ENCODE data around the gene KRTAP19-8.
A peak's percentile ranks its signal among the peaks of the same experiment; 100 is the strongest.

Gene KRTAP19-8

GRCh38 chr21:31038376-31038775 is at the start of gene KRTAP19-8:
TSS of gene KRTAP19-8 (minus strand) at chr21:31038476. CDS start at chr21:31038443, 33 bp downstream.
- DNase-seq (ENCODE audit: low spot score): no peak

- no peak for DNase-seq (ENCODE audit: low spot score)
Observed at GRCh38 chr21:31087639-31088473, 49.6 kb upstream of the KRTAP19-8 start.

- no peak for DNase-seq (ENCODE audit: low spot score)
Observed at GRCh38 chr21:31084689-31085088, 46.4 kb upstream of the KRTAP19-8 start.

GRCh38 chr21:31078796-31079195 is 40.5 kb upstream of the KRTAP19-8 start:
- DNase-seq (ENCODE audit: low spot score): no peak

- DNase-seq (ENCODE audit: low spot score): no peak
Observed at GRCh38 chr21:31078216-31078615, 39.9 kb upstream of the KRTAP19-8 start.

- DNase-seq (ENCODE audit: low spot score): no peak
Observed at GRCh38 chr21:31075848-31076247, 37.6 kb upstream of the KRTAP19-8 start.

GRCh38 chr21:31072533-31072932 is 34.3 kb upstream of the KRTAP19-8 start:
- no peak for DNase-seq (ENCODE audit: low spot score)

GRCh38 chr21:31064803-31065202 is 26.5 kb upstream of the KRTAP19-8 start:
- DNase-seq (ENCODE audit: low spot score): no peak

GRCh38 chr21:31052489-31053142 is 14.3 kb upstream of the KRTAP19-8 start:
- no peak for DNase-seq (ENCODE audit: low spot score)

GRCh38 chr21:31050577-31051157 is 12.4 kb upstream of the KRTAP19-8 start:
- no peak for DNase-seq (ENCODE audit: low spot score)

GRCh38 chr21:31045841-31046240 is 7.6 kb upstream of the KRTAP19-8 start:
- DNase-seq (ENCODE audit: low spot score): no peak

- no peak for DNase-seq (ENCODE audit: low spot score)
Observed at GRCh38 chr21:31043471-31043870, 5.2 kb upstream of the KRTAP19-8 start.

- no peak for DNase-seq (ENCODE audit: low spot score)
Observed at GRCh38 chr21:31042080-31042464, 3.8 kb upstream of the KRTAP19-8 start.

- no peak for DNase-seq (ENCODE audit: low spot score)
Observed at GRCh38 chr21:31041295-31042079, 3.2 kb upstream of the KRTAP19-8 start.

- no peak for DNase-seq (ENCODE audit: low spot score)
Observed at GRCh38 chr21:31034378-31034777, 3.9 kb downstream of the KRTAP19-8 start.

GRCh38 chr21:31030367-31031106 is 7.7 kb downstream of the KRTAP19-8 start:
- no peak for DNase-seq (ENCODE audit: low spot score)

GRCh38 chr21:31023680-31024079 is 14.6 kb downstream of the KRTAP19-8 start:
- no peak for DNase-seq (ENCODE audit: low spot score)

GRCh38 chr21:31022306-31022705 is 16.0 kb downstream of the KRTAP19-8 start:
- DNase-seq (ENCODE audit: low spot score): peak; percentile 61

GRCh38 chr21:31018232-31018631 is 20.0 kb downstream of the KRTAP19-8 start:
- no peak for DNase-seq (ENCODE audit: low spot score)

GRCh38 chr21:31014891-31015290 is 23.4 kb downstream of the KRTAP19-8 start:
- no peak for DNase-seq (ENCODE audit: low spot score)

Data from pons (tissue), 1 donor.